CD4-positive, alpha-beta T cell treated with Interferon gamma for 1 hour (primary cell): Measurements from ENCODE around the gene PDE3A.

ENCODE experiments used
- DNase-seq: peaks from one replicate; pipeline ENCODE4 v3.0.0-alpha.2; 2020

PDE3A gene

DNA sequence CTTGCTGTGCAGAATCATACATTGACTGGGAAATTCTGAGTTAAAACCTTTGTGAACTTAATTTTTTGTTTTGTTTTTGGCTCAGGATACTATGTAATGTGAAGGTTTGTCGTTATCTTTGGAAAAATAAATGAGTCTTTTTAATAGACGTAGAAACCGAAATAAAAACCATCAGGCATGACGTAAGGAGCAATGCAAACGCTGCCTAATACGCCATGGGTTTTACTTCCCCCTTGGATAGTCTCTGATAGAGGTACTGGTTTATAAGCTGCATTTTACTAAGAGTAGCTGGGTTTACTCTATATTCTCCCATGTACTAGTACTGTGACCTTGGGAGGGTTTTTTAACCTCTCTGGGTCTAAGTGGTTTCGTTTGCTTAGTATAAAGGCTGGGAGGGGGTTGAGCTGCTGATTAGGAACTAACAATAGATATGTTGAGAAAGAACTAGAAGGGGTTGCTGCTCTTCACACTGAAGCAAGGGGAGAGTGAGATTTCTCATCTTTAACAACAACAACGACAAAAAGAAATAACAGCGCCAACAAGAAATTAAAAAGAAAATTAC is 260.0 kb downstream of the PDE3A start:
- DNase-seq: no peak

DNA sequence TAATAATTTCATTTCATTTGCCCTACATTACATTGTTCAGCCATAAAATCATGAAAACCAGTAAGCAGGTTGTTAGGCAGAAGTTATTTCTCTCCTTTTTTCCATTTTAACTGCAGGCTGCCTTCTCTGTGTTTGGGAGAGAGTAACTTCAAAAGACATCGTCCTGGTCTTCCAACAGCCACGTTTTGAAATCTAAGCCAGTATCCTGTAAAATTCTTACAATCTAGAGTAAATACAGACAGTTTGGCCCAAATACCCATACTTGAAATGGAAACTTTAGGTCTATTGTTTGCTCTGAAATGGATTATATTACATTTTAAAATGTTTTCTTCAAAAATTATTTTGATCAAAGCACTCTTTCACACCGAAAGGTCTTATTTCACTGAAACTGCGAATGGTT is 260.7 kb downstream of the PDE3A start:
- no peak for DNase-seq

DNA sequence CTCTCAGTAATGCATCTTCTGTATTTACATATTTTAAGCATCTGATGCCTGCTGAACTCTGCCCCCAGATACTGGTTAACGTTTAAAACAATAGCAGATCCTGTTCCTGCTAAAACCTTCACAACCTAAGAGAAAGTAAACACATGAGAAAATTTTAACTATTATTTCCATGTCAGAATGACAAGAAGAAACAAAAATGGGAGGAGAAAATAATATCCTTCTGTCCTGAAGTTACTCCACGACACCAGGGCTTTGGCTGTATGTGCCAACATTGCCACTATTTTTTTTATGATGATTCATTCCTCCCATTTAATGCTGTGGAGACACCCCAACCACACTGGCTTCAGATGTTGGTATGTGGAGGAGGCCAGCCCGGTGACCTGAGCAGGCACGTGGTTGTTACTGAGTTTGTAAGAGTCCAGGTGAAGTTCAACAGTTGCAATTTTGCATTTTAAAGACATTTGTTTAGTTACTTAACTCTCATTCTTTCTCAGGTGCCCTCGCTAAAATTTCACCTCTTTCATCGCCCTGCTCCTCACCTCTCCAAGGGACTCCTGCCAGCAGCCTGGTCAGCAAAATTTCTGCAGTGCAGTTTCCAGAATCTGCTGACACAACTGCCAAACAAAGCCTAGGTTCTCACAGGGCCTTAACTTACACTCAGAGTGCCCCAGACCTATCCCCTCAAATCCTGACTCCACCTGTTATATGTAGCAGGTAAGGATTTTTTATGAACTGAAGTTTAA is 261.2 kb downstream of the PDE3A start:
- DNase-seq: no peak

DNA sequence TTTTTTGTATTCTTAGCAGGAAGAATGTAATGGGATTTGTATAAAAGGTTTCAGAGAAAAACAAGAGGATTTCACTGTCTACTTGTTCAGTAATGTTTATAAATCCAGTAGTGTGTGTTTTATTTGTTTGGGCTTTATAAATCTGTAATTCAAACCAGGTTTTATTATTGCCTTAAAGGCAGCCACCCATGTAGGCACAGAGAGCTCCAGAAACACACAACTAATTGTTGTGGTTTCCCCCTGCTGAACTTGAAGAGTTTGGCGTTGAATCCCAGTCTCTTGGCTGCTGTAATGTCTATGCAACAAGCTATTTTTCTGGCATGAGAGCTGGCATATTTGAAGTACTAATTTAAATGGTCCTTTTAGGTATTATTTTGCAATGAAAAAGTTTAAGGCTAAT is 263.4 kb downstream of the PDE3A start:
- DNase-seq: no peak

DNA sequence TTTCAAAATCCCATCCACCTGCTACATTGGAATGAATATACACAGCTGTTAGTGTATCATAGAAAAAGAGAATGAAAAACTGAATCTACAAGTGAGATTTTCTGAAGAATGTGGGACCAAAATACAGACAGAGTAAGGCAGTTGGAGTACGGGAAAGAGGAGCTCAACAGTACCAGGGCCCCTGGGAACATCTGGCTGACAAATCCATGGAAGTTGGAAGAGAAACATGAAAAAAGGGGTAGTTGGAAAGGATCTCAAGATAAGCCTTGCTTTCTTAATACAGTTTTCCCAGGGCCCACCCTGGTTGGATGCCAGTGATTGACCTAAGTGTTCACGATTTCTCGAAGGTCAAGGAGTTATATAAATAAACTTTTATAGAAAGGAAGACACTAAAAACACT is 272.8 kb downstream of the PDE3A start:
- no peak for DNase-seq

DNA sequence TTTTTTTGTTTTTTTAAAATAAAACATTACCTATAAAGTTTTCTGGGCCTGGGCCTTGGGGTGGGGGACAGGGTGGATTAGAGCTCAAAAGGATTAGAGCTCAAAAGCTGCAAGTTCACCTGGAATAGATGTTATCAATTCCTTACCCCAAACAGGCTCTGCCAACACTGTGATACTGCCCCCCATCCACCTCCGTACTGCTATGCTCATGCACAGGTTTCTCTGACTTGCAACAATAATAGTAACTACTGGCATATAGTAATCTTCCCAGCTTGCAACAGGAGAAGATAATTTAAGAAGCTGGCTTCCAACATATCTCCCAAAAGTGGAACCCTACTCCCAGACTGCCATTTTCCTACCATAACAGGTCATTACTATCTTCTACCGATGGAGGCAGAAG is 275.5 kb downstream of the PDE3A start:
- DNase-seq: no peak

DNA sequence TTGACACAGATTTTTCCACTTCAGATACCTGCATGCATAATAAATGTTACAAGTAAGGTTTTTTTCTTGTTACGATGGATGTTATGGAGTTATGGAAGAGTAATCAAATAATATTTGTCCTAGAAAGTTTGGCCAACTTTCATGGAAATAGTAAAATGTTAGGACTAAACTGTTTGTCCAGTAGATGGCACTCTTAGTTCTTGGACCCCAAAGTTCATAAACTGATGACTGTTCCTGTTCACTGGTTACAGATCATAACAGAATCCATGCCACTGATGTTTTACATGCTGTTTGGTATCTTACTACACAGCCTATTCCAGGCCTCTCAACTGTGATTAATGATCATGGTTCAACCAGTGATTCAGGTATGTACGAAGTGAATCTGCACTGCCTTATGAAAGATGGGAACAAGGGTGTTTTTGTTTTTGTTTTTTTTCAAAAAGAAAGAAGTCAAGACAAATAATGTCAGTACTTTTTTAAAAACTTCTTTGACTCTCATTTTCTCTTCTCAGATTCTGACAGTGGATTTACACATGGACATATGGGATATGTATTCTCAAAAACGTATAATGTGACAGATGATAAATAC is 278.0 kb downstream of the PDE3A start:
- DNase-seq: no peak

DNA sequence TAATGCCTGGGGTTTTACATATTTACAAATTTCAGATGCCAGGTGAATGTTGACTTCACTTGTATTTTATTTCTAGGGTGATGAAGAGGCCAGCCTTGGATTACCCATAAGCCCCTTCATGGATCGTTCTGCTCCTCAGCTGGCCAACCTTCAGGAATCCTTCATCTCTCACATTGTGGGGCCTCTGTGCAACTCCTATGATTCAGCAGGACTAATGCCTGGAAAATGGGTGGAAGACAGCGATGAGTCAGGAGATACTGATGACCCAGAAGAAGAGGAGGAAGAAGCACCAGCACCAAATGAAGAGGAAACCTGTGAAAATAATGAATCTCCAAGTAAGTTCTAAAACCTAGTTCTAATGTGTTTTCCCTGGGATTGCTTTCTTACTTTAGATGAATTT is 285.5 kb downstream of the PDE3A start:
- DNase-seq: no peak

DNA sequence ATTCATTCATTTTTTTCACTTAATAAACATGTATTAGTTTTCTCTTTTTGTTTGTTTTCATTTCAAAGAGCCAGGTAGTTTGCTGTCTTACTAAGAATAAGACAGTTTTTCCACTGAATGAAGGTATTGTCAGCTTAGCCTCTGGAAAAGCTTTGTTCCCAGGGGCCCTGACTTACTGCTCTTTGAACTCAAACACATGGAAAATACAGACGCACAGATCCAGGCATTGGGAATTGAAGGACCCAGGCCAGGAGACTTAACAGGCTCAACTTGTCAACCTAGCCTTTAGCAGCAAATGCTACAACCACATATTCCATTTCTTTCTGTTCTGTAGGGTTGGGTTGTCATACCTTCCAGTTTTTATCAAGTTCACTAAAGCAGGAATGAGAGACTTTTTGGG is 288.3 kb downstream of the PDE3A start:
- DNase-seq: no peak

DNA sequence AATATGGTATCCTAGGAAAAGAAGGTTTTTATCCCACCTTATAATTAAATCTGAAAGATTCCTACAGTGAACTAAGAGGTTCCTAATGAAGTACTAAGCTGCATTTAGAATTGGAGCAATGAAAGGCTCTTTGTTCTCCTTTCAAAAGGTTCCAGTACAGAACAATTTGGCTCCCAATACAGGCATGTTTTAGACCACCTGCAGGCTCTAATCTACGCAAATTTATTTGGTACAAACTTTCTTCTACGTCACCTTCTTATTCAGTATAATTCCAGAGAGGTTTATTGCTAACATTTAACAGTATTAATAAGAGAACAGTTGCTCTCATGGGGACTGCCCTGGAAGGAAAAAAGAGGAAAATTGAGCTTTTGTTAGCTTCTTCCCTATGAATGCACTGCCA is 289.2 kb downstream of the PDE3A start:
- no peak for DNase-seq

DNA sequence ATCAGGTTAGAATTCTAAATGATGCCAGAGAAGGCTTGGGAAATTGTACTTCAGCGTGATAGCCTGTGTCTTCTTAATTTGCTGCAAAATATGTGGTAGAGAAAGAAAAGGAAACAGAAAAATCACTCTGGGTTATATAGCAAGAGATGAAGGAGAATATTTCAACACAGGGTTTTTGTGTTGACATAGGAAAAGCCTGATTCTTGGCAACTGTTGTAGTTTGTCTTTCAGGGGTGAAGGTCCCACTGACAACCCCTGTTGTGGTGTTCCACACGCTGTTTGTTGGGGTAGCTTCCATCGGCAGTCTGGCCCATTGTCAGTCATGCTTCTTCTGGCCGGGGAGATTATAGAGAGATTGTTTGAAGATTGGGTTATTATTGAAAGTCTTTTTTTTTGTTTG is 313.0 kb downstream of the PDE3A start:
- DNase-seq: no peak

DNA sequence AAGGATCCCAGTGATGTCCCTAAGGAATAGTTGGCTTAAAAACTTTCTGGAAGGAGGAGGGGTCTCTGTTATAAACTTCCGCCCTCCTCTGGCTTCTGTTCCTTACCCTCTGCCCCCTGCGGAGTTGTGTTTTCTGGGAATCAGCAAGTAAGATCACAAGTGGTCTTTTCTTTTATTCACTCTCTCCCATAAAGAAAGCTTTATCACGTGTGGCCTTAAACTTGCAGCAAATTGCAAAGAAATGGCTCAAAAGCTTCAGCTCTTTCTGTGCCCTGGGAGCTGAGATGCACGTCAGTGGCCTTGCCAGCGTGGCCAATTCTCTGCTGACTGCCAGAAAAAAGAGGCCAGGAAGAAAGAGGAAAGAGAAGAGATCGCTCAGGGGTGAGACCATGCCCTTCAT is 326.9 kb downstream of the PDE3A start, which contains the start of gene SLCO1C1:
Gene SLCO1C1 (plus strand): TSS at position 101 of the 400 bp plus-strand sequence. CDS start 4,245 bp downstream, outside the sequence.
- DNase-seq: no peak

DNA sequence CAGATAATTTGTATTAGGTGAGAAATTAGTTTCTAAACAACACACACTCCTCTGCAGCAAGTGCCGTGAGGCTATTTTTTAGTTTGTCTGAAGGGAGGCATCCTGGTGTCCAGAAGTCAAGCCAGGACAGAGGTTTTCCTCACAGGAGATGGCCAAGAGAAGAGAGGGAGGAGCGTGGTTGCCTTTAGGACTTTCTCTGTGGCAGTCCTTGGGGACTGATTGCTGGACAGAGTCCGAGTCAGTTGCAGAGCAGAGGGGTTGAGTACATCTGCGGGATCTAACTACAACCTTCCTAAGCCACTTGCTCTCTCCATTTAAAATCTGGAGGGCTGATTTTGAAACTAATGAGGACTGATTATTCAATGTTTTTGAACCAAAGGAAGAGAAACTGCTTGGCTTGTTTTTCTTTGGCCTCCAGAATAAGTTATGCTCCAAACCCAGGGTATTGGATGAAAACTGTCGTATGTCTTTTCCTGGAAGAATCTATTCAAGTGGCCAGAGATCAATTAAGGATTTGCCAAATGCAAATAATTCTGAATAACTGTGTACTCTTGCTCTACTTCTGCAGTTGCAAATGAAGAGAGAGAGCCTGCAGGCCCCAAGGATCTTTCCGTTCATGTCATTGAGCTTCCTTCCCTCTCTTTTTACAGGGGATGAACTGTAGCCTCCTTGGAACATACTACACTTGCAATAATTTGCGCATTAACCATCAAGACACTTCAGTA is 328.0 kb downstream of the PDE3A start:
- DNase-seq: no peak

DNA sequence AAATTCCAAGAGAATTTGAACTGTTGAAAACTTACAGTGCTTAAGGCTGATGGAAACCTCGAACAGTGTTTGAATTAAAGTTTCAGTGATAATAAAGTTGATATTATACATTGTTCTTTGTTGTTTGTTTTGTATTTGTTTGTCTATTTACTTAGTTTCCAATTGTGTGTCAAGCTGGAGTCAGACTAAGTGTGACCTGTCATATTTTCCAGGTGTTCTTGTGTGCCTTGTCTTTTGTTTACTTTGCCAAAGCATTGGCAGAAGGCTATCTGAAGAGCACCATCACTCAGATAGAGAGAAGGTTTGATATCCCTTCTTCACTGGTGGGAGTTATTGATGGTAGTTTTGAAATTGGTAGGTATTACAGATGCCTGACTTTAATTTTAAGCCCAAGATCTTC is 332.8 kb downstream of the PDE3A start:
- no peak for DNase-seq

DNA sequence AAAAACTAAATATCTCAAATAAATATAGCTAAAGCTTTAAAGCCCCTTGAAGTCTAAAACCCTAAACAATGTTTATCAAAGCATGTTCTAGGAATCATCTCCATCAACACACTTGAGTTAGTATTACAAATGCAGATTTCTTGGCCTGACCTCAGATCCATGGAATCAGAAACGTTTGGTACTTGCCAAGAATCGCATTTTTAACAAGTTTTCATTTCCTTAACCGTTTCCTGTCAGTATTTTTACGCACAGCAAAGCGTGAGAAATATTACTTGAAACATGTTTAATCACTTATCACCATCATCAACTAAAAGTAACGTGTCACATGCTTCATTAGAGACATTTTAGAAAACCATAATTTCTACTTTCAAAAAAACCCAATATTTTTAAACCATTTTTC is 336.5 kb downstream of the PDE3A start:
- DNase-seq: no peak

DNA sequence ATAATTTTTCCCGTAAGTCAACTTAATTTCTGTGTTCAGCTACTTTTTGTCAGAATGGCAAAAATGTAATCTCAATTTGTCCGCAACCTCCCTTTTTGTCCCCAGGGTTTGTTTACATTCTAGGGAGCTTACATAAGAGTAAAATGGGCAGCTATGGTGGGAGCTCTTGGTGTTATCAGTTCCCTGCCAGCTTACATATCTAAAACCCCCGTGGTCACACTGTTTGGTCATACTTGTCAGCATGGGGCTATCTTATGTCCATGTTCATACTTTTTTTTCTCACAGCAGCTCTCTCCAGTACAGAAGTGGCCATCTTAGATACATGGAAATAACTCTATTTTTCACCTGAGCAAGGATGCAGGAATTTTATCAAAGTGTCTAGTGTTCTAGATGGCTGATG is 343.5 kb downstream of the PDE3A start:
- DNase-seq: no peak

DNA sequence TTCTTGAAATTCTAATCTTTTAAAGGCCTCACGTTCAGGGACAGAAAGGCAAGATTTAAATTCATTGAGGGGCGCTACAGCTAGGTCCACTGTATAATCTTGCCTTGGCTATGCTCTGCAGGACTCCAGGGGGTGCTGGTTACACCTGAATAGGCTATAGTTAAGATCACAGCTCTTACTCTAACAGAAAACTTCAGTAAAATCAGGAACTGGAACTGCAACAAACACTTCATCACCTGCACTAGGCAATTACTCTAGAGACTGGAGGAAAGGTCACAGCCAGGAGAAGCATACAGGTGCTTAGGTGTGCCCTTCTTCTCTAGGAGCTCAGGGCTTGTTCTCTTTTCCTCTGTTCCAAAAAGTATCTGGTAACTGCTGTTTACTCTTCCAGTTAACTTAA is 347.7 kb downstream of the PDE3A start:
- DNase-seq: no peak

DNA sequence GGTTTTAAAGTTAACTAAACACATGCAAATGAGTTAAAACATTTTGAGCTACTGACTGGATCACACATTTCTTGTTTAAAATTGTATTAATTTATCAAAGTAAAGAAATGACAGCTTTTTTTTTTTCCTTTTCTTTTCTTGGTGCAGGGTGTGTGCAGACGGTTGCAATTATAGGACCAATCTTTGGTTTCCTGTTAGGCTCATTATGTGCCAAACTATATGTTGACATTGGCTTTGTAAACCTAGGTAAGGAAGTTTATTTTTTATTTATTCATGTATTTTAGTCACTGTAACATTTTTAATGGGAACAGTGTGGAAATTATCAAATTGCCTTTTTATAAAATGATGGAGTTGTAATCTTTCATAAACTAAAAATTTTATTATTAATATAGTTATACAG is 348.6 kb downstream of the PDE3A start:
- DNase-seq: no peak

DNA sequence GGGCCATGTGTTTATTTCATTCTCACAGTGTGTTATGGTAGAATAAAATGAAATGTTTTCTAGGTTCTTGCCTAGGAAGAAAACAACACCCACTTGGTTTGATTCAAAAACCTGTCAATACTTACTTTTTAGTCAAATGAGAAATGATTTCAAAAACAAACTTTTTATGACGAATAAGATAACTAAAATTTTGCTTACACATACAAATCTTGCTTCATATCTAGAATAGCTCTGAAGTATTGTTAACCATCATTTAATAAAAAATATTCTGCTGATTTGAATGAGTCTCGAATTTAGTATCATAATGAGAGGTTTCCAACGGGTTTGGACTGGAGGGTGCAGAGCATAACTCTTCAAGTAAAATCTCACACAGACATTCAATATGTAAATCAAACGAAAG is 350.0 kb downstream of the PDE3A start:
- DNase-seq: no peak

DNA sequence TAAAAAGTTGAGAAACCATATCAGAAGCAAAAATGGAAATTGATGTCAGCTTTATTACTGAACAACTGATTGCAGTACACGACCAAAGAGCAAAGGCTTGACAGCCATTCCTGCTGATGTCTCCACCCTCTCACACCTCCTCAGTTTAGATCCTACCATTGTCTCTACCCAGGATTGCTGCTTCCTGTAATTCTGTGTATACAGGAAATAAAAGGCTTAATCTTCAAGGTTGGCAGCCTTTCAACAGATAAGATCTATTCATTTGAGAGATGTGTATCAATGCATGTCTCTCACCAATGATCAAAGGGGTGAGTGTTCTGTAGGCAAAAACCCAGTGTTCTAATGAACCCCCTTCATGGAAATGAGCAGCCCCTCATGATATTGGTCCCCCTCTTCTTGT is 353.8 kb downstream of the PDE3A start:
- no peak for DNase-seq

DNA sequence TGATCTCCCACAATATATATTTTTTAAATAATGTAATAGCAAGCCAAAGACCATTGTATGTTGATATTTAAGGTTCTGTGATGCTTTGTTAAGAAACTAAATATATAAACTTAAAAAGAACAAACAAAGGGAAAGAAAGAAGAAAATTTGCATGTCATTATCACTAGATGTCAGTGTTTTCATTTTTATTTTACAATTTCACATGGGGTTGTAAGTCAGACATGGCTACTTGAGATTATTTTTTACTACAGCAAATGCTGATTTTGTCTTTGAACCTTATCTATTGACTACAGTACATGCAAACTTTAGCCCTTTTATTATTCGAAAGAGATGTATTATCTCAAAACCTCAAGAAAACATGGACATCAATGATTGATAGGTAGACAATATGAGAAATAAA is 362.9 kb downstream of the PDE3A start:
- DNase-seq: no peak
